A549 (cell line): ENCODE data around the gene PMEL. TPM values are rescaled to one million over a fixed set of nuclear protein-coding genes. Genes with fewer than 3 reads are reported as not detected.

Experiments used
- ATAC-seq, 2 experiments: fragments of 200-7000 bp in 1 of 2; fragments of >200 bp in 1 of 2; cut with Nextera tagmentation in 1 of 2; cut with Tn5 transposase in 1 of 2; 3 replicates each; pipeline versions ENCODE4 v1.8.0 to v1.9.1; 2018 to 2020; ENCODE audit warnings: mild to moderate bottlenecking in 1 of 2, moderate library complexity in 1 of 2
- CTCF ChIA-PET: fragments of 300-600 bp; sonication (Branson Sonifier 250); formaldehyde crosslinking; extraction: SDS; loops from one replicate; lab custom pipeline; 2021; ENCODE audit warnings: antibody characterized with exemption, inconsistent platforms; lab: Yijun Ruan, JAX
- POLR2A ChIA-PET: fragments of 350-600 bp; formaldehyde crosslinking; extraction: SDS; loops from one replicate; lab custom pipeline; 2021; ENCODE audit warnings: antibody characterized with exemption, inconsistent platforms; lab: Yijun Ruan, JAX
- DNase-seq, 2 experiments: peaks; one replicate each; pipeline versions ENCODE4 v3.0.0 to v3.0.0-alpha.2; 2011 to 2016; ENCODE audit warnings: low read depth in 1 of 2, low spot score in 1 of 2
- FAIRE-seq: peaks from 2 replicates; lab custom pipeline; 2011; peaks lifted over from hg19 to GRCh38; lab: Jason Lieb, UNC
- H3K27ac ChIP-seq, 2 experiments: fragments of >200 bp; sonication (Bioruptor Twin); formaldehyde crosslinking; 3 replicates each; pipeline ENCODE4 v1.5.1; 2016 to 2017
- H3K4me1 ChIP-seq: fragments of >200 bp; sonication (Bioruptor Twin); formaldehyde crosslinking; 3 replicates; pipeline ENCODE4 v1.6.1; 2016
- H3K4me2 ChIP-seq: fragments of >200 bp; sonication (Bioruptor Twin); formaldehyde crosslinking; 3 replicates; pipeline ENCODE4 v1.6.1; 2016
- H3K4me3 ChIP-seq: fragments of >200 bp; sonication (Bioruptor Twin); formaldehyde crosslinking; 3 replicates; pipeline ENCODE4 v1.5.1; 2016
- H3K9me3 ChIP-seq: fragments of >200 bp; sonication (Bioruptor Twin); formaldehyde crosslinking; 3 replicates; pipeline ENCODE4 v1.6.1; 2016
- CBX2 ChIP-seq: fragments of 200-600 bp; sonication (generic); IDR thresholded peaks from 2 replicates; pipeline ENCODE4 v1.6.1; 2016; ENCODE audit warnings: low read depth, mild to moderate bottlenecking, borderline replicate concordance
- CBX8 ChIP-seq: fragments of 200-600 bp; sonication (generic); IDR thresholded peaks from 2 replicates; pipeline ENCODE4 v1.6.1; 2016
- CHD2 ChIP-seq: fragments of 150-350 bp; IDR thresholded peaks from 2 replicates; pipeline ENCODE4 v1.6.1; 2014; ENCODE audit warnings: low read length; ENCODE audit not compliant: partially characterized antibody
- EHMT2 ChIP-seq: fragments of 200-600 bp; sonication (generic); IDR thresholded peaks from 2 replicates; pipeline ENCODE4 v1.6.1; 2016; ENCODE audit warnings: antibody characterized with exemption, low read depth, mild to moderate bottlenecking, moderate library complexity
- EP300 ChIP-seq, 2 experiments: fragments of >200 bp; sonication (Bioruptor Twin); formaldehyde crosslinking; IDR thresholded peaks; 2 replicates in 1 of 2; 3 replicates in 1 of 2; pipeline ENCODE4 v1.6.1; 2016 to 2017
- FOSB ChIP-seq: fragments of 250-450 bp; sonication (Bioruptor Pico); IDR thresholded peaks from 2 replicates; pipeline ENCODE4 v1.5.0; 2020; ENCODE audit warnings: mild to moderate bottlenecking, moderate library complexity
- GATA3 ChIP-seq: IDR thresholded peaks from 2 replicates; pipeline ENCODE4 v1.6.1; 2012; ENCODE audit warnings: borderline replicate concordance
- HDAC2 ChIP-seq: fragments of 200-600 bp; sonication (generic); IDR thresholded peaks from 2 replicates; pipeline ENCODE4 v1.6.1; 2016
- HEYL ChIP-seq: fragments of 250-450 bp; sonication (Bioruptor Pico); IDR thresholded peaks from 2 replicates; pipeline ENCODE4 v1.8.0; 2021; ENCODE audit warnings: mild to moderate bottlenecking, moderate library complexity
- HOXA7 ChIP-seq: fragments of 250-450 bp; sonication (Bioruptor Pico); IDR thresholded peaks from 2 replicates; pipeline ENCODE4 v1.5.0; 2020; ENCODE audit warnings: mild to moderate bottlenecking, moderate library complexity
- HOXB13 ChIP-seq: fragments of 250-450 bp; sonication (Bioruptor Pico); IDR thresholded peaks from 2 replicates; pipeline ENCODE4 v1.5.0; 2020; ENCODE audit warnings: low read depth, mild to moderate bottlenecking, moderate library complexity
- HOXB5 ChIP-seq: fragments of 250-450 bp; sonication (Bioruptor Pico); IDR thresholded peaks from 2 replicates; pipeline ENCODE4 v1.5.0; 2020; ENCODE audit warnings: mild to moderate bottlenecking, moderate library complexity
- JUN ChIP-seq, 2 experiments: fragments of >200 bp; sonication (Bioruptor Twin); formaldehyde crosslinking; IDR thresholded peaks; 2 replicates in 1 of 2; 3 replicates in 1 of 2; pipeline ENCODE4 v1.6.1; 2016 to 2017
- NPAS2 ChIP-seq: fragments of 250-450 bp; sonication (Bioruptor Pico); IDR thresholded peaks from 2 replicates; pipeline ENCODE4 v1.8.0; 2022; ENCODE audit warnings: mild to moderate bottlenecking, moderate library complexity, borderline replicate concordance
- RCOR1 ChIP-seq: fragments of 150-350 bp; IDR thresholded peaks from 2 replicates; pipeline ENCODE4 v1.6.1; 2014; ENCODE audit warnings: antibody characterized with exemption, low read length, low read depth
- RFX5 ChIP-seq: fragments of 450-650 bp; IDR thresholded peaks from 2 replicates; pipeline ENCODE4 v1.7.1; 2014; ENCODE audit warnings: antibody characterized with exemption, mild to moderate bottlenecking, moderate library complexity
- RNF2 ChIP-seq: fragments of 200-600 bp; sonication (generic); IDR thresholded peaks from 2 replicates; pipeline ENCODE4 v1.6.1; 2016; ENCODE audit warnings: low read depth, mild to moderate bottlenecking, antibody characterized with exemption, moderate library complexity, borderline replicate concordance
- SMC3 ChIP-seq: fragments of >200 bp; sonication (Bioruptor Twin); formaldehyde crosslinking; IDR thresholded peaks from 3 replicates; pipeline ENCODE4 v1.6.1; 2018; ENCODE audit warnings: inconsistent platforms
- TFCP2L1 ChIP-seq: fragments of 250-450 bp; sonication (Bioruptor Pico); IDR thresholded peaks from 2 replicates; pipeline ENCODE4 v1.5.0; 2021; ENCODE audit warnings: mild to moderate bottlenecking
- TP53 ChIP-seq: fragments of 250-450 bp; sonication (Bioruptor Pico); IDR thresholded peaks from 2 replicates; pipeline ENCODE4 v1.5.0; 2021; ENCODE audit warnings: mild to moderate bottlenecking, moderate library complexity
- ZFP36 ChIP-seq: fragments of 450-650 bp; IDR thresholded peaks from 2 replicates; pipeline ENCODE4 v1.6.1; 2014; ENCODE audit warnings: borderline replicate concordance; ENCODE audit not compliant: partially characterized antibody
- WGBS: methylation state at CpG from one replicate; pipeline ENCODE4 v1.1.6; 2017; ENCODE audit errors: missing lambda C conversion rate; 5-methylcytosine and 5-hydroxymethylcytosine counted together
- polyA plus RNA-seq, 4 experiments: library from polyadenylated mRNA; depleted of rRNA in 3 of 4; stranded (reverse); fragments of >200 nt; fragmentation: RNase III in 1 of 4; extraction: RNeasy Plus Mini Kit Qiagen cat#74134 plus additional on column Dnase treatment in 1 of 4; gene quantifications; 2 replicates in 3 of 4; 3 replicates in 1 of 4; pipeline ENCODE4 v1.2.3, GENCODE V29; 2011 to 2017
- TF ChIP-seq, protein P1 (sequence below): fragments of >200 bp; sonication (Bioruptor Twin); formaldehyde crosslinking; IDR thresholded peaks from 3 replicates; pipeline ENCODE4 v1.6.1; 2016
- TF ChIP-seq, protein P2 (sequence below): fragments of 250-450 bp; sonication (Bioruptor Pico); IDR thresholded peaks from 2 replicates; pipeline ENCODE4 v1.5.0; 2021; ENCODE audit warnings: mild to moderate bottlenecking, moderate library complexity, borderline replicate concordance
- TF ChIP-seq, protein P3 (sequence below): IDR thresholded peaks from 2 replicates; pipeline ENCODE4 v1.6.1; 2012

The PMEL gene
- polyA plus RNA-seq, 2 of the 4 experiments (the other 2 are of a cell fraction), result 1.4 to 2.2 TPM

DNA sequence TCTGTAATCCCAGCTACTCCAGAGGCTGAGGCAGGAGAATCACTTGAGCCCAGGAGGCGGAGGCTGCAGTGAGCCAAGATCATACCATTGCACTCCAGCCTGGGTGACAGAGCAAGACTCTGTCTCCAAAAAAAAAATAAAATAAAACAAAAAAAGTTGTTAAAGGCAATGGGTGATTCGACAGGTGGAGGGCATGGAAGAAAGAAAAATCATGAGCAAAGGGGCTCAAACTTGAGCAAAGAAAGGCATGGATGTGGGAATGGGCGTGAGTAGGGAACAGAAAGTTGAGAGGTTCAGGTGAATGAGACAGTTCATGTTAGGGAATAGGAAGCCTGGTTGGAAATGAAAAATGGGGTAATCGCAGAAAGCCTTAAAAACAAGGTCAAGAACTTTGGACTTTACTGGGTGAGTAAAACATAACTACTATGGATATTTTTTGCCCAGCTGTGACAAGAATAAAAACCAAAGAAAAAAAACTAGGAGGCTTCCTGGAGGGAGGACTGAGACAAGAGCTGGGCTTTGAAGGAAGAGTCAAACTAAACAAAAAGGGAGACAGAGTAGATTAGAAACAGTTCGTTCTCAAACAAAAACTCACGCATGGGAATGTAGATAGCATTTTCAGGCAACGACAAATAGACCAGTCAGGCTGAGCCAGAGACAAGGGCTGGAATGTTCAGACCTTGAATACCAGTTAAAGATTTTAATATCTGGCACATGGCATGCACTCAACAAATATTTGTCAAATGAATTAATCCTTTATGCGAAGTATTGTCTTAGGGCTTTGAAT is 56.9 kb downstream of the PMEL start:
- POLR2A ChIA-PET, result interaction anchor here (0.6 kb wide), 1 partner anchor 65 kb away, joined by 5 read pairs; no protein-coding TSS in a partner anchor
- Histone ChIP-seq H3K9me3 (no peaks in the 10 kb centered on the region), H3K4me3 (no peak overlapping the region), H3K4me1 (peaks cover 22% of the 10 kb centered on the region; the same call in 2 of the 3 replicates), H3K27ac (peak overlapping the region; percentile 36 to 49; a peak in 3 of 6 replicates), H3K4me2 (peak overlapping the region; percentile 37)
- FAIRE-seq, result no peak
- ATAC-seq, result peak in 1 of 2 experiments; percentile 80; a peak in 3 of 6 replicates
- CTCF ChIA-PET, result interaction anchor here (1.5 to 3.6 kb wide), 4 partner anchors 17 to 66 kb away, joined by 3 to 18 read pairs (median 4); partner anchors contain the start of gene MMP19
- no peak for DNase-seq
- WGBS, result 41% methylated on average over 8 of the region's 8 CpGs
- TF ChIP-seq, protein P1, sequence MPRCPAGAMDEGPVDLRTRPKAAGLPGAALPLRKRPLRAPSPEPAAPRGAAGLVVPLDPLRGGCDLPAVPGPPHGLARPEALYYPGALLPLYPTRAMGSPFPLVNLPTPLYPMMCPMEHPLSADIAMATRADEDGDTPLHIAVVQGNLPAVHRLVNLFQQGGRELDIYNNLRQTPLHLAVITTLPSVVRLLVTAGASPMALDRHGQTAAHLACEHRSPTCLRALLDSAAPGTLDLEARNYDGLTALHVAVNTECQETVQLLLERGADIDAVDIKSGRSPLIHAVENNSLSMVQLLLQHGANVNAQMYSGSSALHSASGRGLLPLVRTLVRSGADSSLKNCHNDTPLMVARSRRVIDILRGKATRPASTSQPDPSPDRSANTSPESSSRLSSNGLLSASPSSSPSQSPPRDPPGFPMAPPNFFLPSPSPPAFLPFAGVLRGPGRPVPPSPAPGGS, result no peak
- TF ChIP-seq JUN (IDR thresholded peaks at IDR 0.05) (no peak), HOXA7 (CRISPR knock-in tag) (no peak), RFX5 (no peak), GATA3 (no peak), RCOR1 (no peak), FOSB (CRISPR knock-in tag) (no peak), CBX8 (no peak), EP300 (IDR thresholded peaks at IDR 0.05) (no peak)

DNA sequence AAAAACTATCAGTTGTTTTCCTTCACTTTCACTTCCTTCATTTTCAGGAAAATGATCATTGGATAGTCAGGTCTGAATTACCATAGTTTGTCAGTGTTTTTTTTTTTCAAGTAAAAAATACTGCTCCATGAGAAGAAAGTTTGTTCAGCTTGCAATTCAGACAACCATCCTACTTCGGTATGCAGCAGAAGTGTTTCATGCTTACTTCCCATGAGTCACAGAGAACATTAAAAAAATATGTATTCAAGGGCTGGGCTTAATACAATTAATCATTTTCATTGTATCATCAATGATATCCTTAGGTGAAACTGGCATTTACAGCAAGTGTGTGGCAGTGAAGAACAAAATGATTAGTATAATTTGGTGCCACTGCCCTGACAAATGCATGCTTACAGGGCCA is 59.8 kb downstream of the PMEL start:
- FAIRE-seq (no peak), ATAC-seq (no peak)
- CTCF ChIA-PET, result no interaction called here

More for the DNA sequence above, 59.8 kb downstream of the PMEL start:
- peak overlapping the region; percentile 29; the same call in 1 of the 3 replicates for H3K4me2 ChIP-seq
- H3K4me1 ChIP-seq, result peaks cover 22% of the 10 kb centered on the region; the same call in 2 of the 3 replicates
- no peak overlapping the region for H3K27ac ChIP-seq
- DNase-seq, result no peak
- POLR2A ChIA-PET, result no interaction called here
- H3K4me3 ChIP-seq, result no peak overlapping the region
- H3K9me3 ChIP-seq, result no peaks in the 10 kb centered on the region
- WGBS, result 20% methylated on average over 1 of the region's 1 CpG
- no peak for TF ChIP-seq CHD2
- TF ChIP-seq, protein P2, sequence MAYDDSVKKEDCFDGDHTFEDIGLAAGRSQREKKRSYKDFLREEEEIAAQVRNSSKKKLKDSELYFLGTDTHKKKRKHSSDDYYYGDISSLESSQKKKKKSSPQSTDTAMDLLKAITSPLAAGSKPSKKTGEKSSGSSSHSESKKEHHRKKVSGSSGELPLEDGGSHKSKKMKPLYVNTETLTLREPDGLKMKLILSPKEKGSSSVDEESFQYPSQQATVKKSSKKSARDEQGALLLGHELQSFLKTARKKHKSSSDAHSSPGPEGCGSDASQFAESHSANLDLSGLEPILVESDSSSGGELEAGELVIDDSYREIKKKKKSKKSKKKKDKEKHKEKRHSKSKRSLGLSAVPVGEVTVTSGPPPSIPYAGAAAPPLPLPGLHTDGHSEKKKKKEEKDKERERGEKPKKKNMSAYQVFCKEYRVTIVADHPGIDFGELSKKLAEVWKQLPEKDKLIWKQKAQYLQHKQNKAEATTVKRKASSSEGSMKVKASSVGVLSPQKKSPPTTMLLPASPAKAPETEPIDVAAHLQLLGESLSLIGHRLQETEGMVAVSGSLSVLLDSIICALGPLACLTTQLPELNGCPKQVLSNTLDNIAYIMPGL (CRISPR knock-in tag), result no peak
- no peak for TF ChIP-seq EHMT2
- TF ChIP-seq HDAC2, result no peak
- TF ChIP-seq TP53 (CRISPR knock-in tag), result no peak
- no peak for TF ChIP-seq TFCP2L1 (CRISPR knock-in tag)
- no peak for TF ChIP-seq HOXA7 (CRISPR knock-in tag)
- TF ChIP-seq HEYL, result no peak
- TF ChIP-seq, protein P3, sequence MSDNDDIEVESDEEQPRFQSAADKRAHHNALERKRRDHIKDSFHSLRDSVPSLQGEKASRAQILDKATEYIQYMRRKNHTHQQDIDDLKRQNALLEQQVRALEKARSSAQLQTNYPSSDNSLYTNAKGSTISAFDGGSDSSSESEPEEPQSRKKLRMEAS, result no peak
- TF ChIP-seq NPAS2 (CRISPR knock-in tag), result no peak
- TF ChIP-seq SMC3, result no peak
- no peak for TF ChIP-seq RNF2
- no peak for TF ChIP-seq CBX2
- no peak for TF ChIP-seq RCOR1
- no peak for TF ChIP-seq HOXB13 (CRISPR knock-in tag)
- TF ChIP-seq HOXB5 (CRISPR knock-in tag), result no peak
- no peak for TF ChIP-seq ZFP36

Other genes with a start within 250 kb of the PMEL start
- gene BLOC1S1, start 250.0 kb downstream of the PMEL start, polyA plus RNA-seq (2011; rRNA removed), result 112 and 115 TPM in 2 replicates
- 129 to 138 TPM (median 134 TPM) in 3 replicates for gene BLOC1S1, start 250.0 kb downstream of the PMEL start, polyA plus RNA-seq (2017; fragmentation: RNase III; extraction: RNeasy Plus Mini Kit Qiagen cat#74134 plus additional on column Dnase treatment)
- gene RDH5, start 245.6 kb downstream of the PMEL start, polyA plus RNA-seq (2011; rRNA removed), result 8.1 and 9.1 TPM in 2 replicates
- 3.4 to 5.4 TPM (median 4.1 TPM) in 3 replicates for gene RDH5, start 245.6 kb downstream of the PMEL start, polyA plus RNA-seq (2017; fragmentation: RNase III; extraction: RNeasy Plus Mini Kit Qiagen cat#74134 plus additional on column Dnase treatment)
- 512 and 724 TPM in 2 replicates for gene CD63, start 237.0 kb downstream of the PMEL start, polyA plus RNA-seq (2011; rRNA removed)
- 493 to 547 TPM (median 530 TPM) in 3 replicates for gene CD63, start 237.0 kb downstream of the PMEL start, polyA plus RNA-seq (2017; fragmentation: RNase III; extraction: RNeasy Plus Mini Kit Qiagen cat#74134 plus additional on column Dnase treatment)
- gene GDF11, start 222.9 kb downstream of the PMEL start, polyA plus RNA-seq (2011; rRNA removed), result 1.2 and 1.4 TPM in 2 replicates
- 2.8 to 3.6 TPM (median 3.1 TPM) in 3 replicates for gene GDF11, start 222.9 kb downstream of the PMEL start, polyA plus RNA-seq (2017; fragmentation: RNase III; extraction: RNeasy Plus Mini Kit Qiagen cat#74134 plus additional on column Dnase treatment)
- gene SARNP, start 148.3 kb downstream of the PMEL start, polyA plus RNA-seq (2011; rRNA removed), result 164 and 198 TPM in 2 replicates
- 116 to 126 TPM (median 123 TPM) in 3 replicates for gene SARNP, start 148.3 kb downstream of the PMEL start, polyA plus RNA-seq (2017; fragmentation: RNase III; extraction: RNeasy Plus Mini Kit Qiagen cat#74134 plus additional on column Dnase treatment)
- 93.6 and 138 TPM in 2 replicates for gene ORMDL2, start 148.0 kb downstream of the PMEL start, polyA plus RNA-seq (2011; rRNA removed)
- 73.5 to 82.9 TPM (median 79.0 TPM) in 3 replicates for gene ORMDL2, start 148.0 kb downstream of the PMEL start, polyA plus RNA-seq (2017; fragmentation: RNase III; extraction: RNeasy Plus Mini Kit Qiagen cat#74134 plus additional on column Dnase treatment)
- gene DNAJC14, start 136.5 kb downstream of the PMEL start, polyA plus RNA-seq (2011; rRNA removed), result 11.9 and 23.6 TPM in 2 replicates
- gene DNAJC14, start 136.5 kb downstream of the PMEL start, polyA plus RNA-seq (2017; fragmentation: RNase III; extraction: RNeasy Plus Mini Kit Qiagen cat#74134 plus additional on column Dnase treatment), result 23.6 to 30.4 TPM (median 29.5 TPM) in 3 replicates
- 0.06 and 0.09 TPM in 2 replicates for gene MMP19, start 123.1 kb downstream of the PMEL start, polyA plus RNA-seq (2011; rRNA removed)
- gene MMP19, start 123.1 kb downstream of the PMEL start, polyA plus RNA-seq (2017; fragmentation: RNase III; extraction: RNeasy Plus Mini Kit Qiagen cat#74134 plus additional on column Dnase treatment), result 0.09 to 0.11 TPM (median 0.09 TPM) in 3 replicates
- gene PYM1, start 38.1 kb downstream of the PMEL start, polyA plus RNA-seq (2011; rRNA removed), result 39.2 and 49.5 TPM in 2 replicates
- gene PYM1, start 38.1 kb downstream of the PMEL start, polyA plus RNA-seq (2017; fragmentation: RNase III; extraction: RNeasy Plus Mini Kit Qiagen cat#74134 plus additional on column Dnase treatment), result 27.0 to 30.6 TPM (median 30.4 TPM) in 3 replicates
- 24.7 and 26.1 TPM in 2 replicates for gene DGKA, start 34.9 kb downstream of the PMEL start, polyA plus RNA-seq (2011; rRNA removed)
- gene DGKA, start 34.9 kb downstream of the PMEL start, polyA plus RNA-seq (2017; fragmentation: RNase III; extraction: RNeasy Plus Mini Kit Qiagen cat#74134 plus additional on column Dnase treatment), result 21.0 to 23.7 TPM (median 22.6 TPM) in 3 replicates
- 51.0 and 86.3 TPM in 2 replicates for gene CDK2, start 788 bp upstream of the PMEL start, polyA plus RNA-seq (2011; rRNA removed)
- gene CDK2, start 788 bp upstream of the PMEL start, polyA plus RNA-seq (2017; fragmentation: RNase III; extraction: RNeasy Plus Mini Kit Qiagen cat#74134 plus additional on column Dnase treatment), result 41.5 to 53.8 TPM (median 48.3 TPM) in 3 replicates
- gene RAB5B, start 8.0 kb upstream of the PMEL start, polyA plus RNA-seq (2011; rRNA removed), result 90.4 and 93.7 TPM in 2 replicates
- 27.7 to 37.2 TPM (median 36.3 TPM) in 3 replicates for gene RAB5B, start 8.0 kb upstream of the PMEL start, polyA plus RNA-seq (2017; fragmentation: RNase III; extraction: RNeasy Plus Mini Kit Qiagen cat#74134 plus additional on column Dnase treatment)
- gene SUOX, start 31.2 kb upstream of the PMEL start, polyA plus RNA-seq (2011; rRNA removed), result 15.6 and 22.2 TPM in 2 replicates
- 10.8 to 13.6 TPM (median 13.5 TPM) in 3 replicates for gene SUOX, start 31.2 kb upstream of the PMEL start, polyA plus RNA-seq (2017; fragmentation: RNase III; extraction: RNeasy Plus Mini Kit Qiagen cat#74134 plus additional on column Dnase treatment)
- 2.0 and 2.9 TPM in 2 replicates for gene IKZF4, start 55.0 kb upstream of the PMEL start, polyA plus RNA-seq (2011; rRNA removed)
- 1.5 to 2.4 TPM (median 2.0 TPM) in 3 replicates for gene IKZF4, start 55.0 kb upstream of the PMEL start, polyA plus RNA-seq (2017; fragmentation: RNase III; extraction: RNeasy Plus Mini Kit Qiagen cat#74134 plus additional on column Dnase treatment)
- gene RPS26, start 75.9 kb upstream of the PMEL start, polyA plus RNA-seq (2011; rRNA removed), result 513 and 524 TPM in 2 replicates
- 677 to 831 TPM (median 779 TPM) in 3 replicates for gene RPS26, start 75.9 kb upstream of the PMEL start, polyA plus RNA-seq (2017; fragmentation: RNase III; extraction: RNeasy Plus Mini Kit Qiagen cat#74134 plus additional on column Dnase treatment)
- gene ERBB3, start 114.1 kb upstream of the PMEL start, polyA plus RNA-seq (2011; rRNA removed), result 17.0 and 24.9 TPM in 2 replicates
- gene ERBB3, start 114.1 kb upstream of the PMEL start, polyA plus RNA-seq (2017; fragmentation: RNase III; extraction: RNeasy Plus Mini Kit Qiagen cat#74134 plus additional on column Dnase treatment), result 1.8 to 2.2 TPM (median 1.8 TPM) in 3 replicates
- gene PA2G4, start 138.5 kb upstream of the PMEL start, polyA plus RNA-seq (2011; rRNA removed), result 452 and 717 TPM in 2 replicates
- gene PA2G4, start 138.5 kb upstream of the PMEL start, polyA plus RNA-seq (2017; fragmentation: RNase III; extraction: RNeasy Plus Mini Kit Qiagen cat#74134 plus additional on column Dnase treatment), result 405 to 477 TPM (median 415 TPM) in 3 replicates
- gene RPL41, start 150.6 kb upstream of the PMEL start, polyA plus RNA-seq (2011; rRNA removed), result 9,351 and 11,089 TPM in 2 replicates
- gene RPL41, start 150.6 kb upstream of the PMEL start, polyA plus RNA-seq (2017; fragmentation: RNase III; extraction: RNeasy Plus Mini Kit Qiagen cat#74134 plus additional on column Dnase treatment), result 8,804 to 9,815 TPM (median 8,860 TPM) in 3 replicates
- gene ZC3H10, start 152.2 kb upstream of the PMEL start, polyA plus RNA-seq (2011; rRNA removed), result 2.1 and 2.7 TPM in 2 replicates
- gene ZC3H10, start 152.2 kb upstream of the PMEL start, polyA plus RNA-seq (2017; fragmentation: RNase III; extraction: RNeasy Plus Mini Kit Qiagen cat#74134 plus additional on column Dnase treatment), result 2.3 to 3.2 TPM (median 2.7 TPM) in 3 replicates
- gene ESYT1, start 162.2 kb upstream of the PMEL start, polyA plus RNA-seq (2011; rRNA removed), result 72.4 and 91.6 TPM in 2 replicates
- 51.4 to 54.2 TPM (median 51.6 TPM) in 3 replicates for gene ESYT1, start 162.2 kb upstream of the PMEL start, polyA plus RNA-seq (2017; fragmentation: RNase III; extraction: RNeasy Plus Mini Kit Qiagen cat#74134 plus additional on column Dnase treatment)
- 48.2 and 67.0 TPM in 2 replicates for gene MYL6B, start 186.5 kb upstream of the PMEL start, polyA plus RNA-seq (2011; rRNA removed)
- 68.6 to 92.7 TPM (median 83.9 TPM) in 3 replicates for gene MYL6B, start 186.5 kb upstream of the PMEL start, polyA plus RNA-seq (2017; fragmentation: RNase III; extraction: RNeasy Plus Mini Kit Qiagen cat#74134 plus additional on column Dnase treatment)
- 2,280 and 2,307 TPM in 2 replicates for gene MYL6, start 192.3 kb upstream of the PMEL start, polyA plus RNA-seq (2011; rRNA removed)
- 3,268 to 3,485 TPM (median 3,270 TPM) in 3 replicates for gene MYL6, start 192.3 kb upstream of the PMEL start, polyA plus RNA-seq (2017; fragmentation: RNase III; extraction: RNeasy Plus Mini Kit Qiagen cat#74134 plus additional on column Dnase treatment)
- 83.9 and 109 TPM in 2 replicates for gene SMARCC2, start 223.4 kb upstream of the PMEL start, polyA plus RNA-seq (2011; rRNA removed)
- 48.9 to 57.1 TPM (median 51.9 TPM) in 3 replicates for gene SMARCC2, start 223.4 kb upstream of the PMEL start, polyA plus RNA-seq (2017; fragmentation: RNase III; extraction: RNeasy Plus Mini Kit Qiagen cat#74134 plus additional on column Dnase treatment)